HEK293T (cell line): ENCODE measurements around the gene RBM26.

ENCODE experiments used
- ELF4 ChIP-seq: fragments of 450-650 bp; IDR thresholded peaks from 2 replicates; pipeline ENCODE4 v1.6.1; 2017; ENCODE audit warnings: antibody characterized with exemption
- PKNOX1 ChIP-seq: fragments of 450-650 bp; IDR thresholded peaks from 2 replicates; pipeline ENCODE4 v1.6.1; 2016
- SP1 ChIP-seq: fragments of 450-650 bp; IDR thresholded peaks from 2 replicates; pipeline ENCODE4 v1.6.1; 2017

DNA sequence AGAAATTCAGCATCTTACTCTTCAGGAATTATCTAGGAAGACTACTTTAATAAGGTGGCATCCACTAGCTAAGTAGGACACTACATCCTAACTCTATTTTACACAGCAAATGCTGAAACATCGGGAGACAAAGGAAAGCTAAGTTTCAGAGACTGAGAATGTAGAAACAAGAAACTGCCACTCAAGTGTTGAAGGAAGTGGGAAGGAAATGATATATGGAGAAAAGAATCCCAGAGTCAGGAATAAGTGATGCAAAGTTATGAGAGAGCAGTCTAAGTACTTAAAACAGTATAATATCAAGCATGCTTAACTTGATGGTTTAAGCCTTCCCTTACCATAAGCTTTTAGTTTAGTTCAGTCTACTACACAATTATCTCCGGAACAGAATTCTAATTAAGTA lies 52.4 kb downstream of the RBM26 start:
- TF ChIP-seq PKNOX1: no peak
- TF ChIP-seq ELF4: no peak
- TF ChIP-seq SP1: no peak
